ENCODE measurements around the gene ZNF277.

Gene ZNF277

GRCh38 chr7:112263519-112263918 lies 57.0 kb downstream of the ZNF277 start:
- TF ChIP-seq CTCF (IDR thresholded peaks at IDR 0.05; ENCODE audit: low read depth, low read length): no peak
- no peak overlapping the region for H3K4me3 ChIP-seq (ENCODE audit: low read depth, low read length)

GRCh38 chr7:112266141-112266540 lies 59.6 kb downstream of the ZNF277 start:
- no peak overlapping the region for H3K4me3 ChIP-seq (ENCODE audit: low read depth, low read length)
- TF ChIP-seq CTCF (IDR thresholded peaks at IDR 0.05; ENCODE audit: low read depth, low read length): no peak

GRCh38 chr7:112266595-112267270 lies 60.2 kb downstream of the ZNF277 start:
- TF ChIP-seq CTCF (IDR thresholded peaks at IDR 0.05; ENCODE audit: low read depth, low read length): no peak
- no peak overlapping the region for H3K4me3 ChIP-seq (ENCODE audit: low read depth, low read length)

- no peak for TF ChIP-seq CTCF (IDR thresholded peaks at IDR 0.05; ENCODE audit: low read depth, low read length)
- no peak overlapping the region for H3K4me3 ChIP-seq (ENCODE audit: low read depth, low read length)
Observed at GRCh38 chr7:112267944-112268691, 61.6 kb downstream of the ZNF277 start.

GRCh38 chr7:112271162-112271561 lies 64.7 kb downstream of the ZNF277 start:
- no peak overlapping the region for H3K4me3 ChIP-seq (ENCODE audit: low read depth, low read length)
- TF ChIP-seq CTCF (IDR thresholded peaks at IDR 0.05; ENCODE audit: low read depth, low read length): no peak

- H3K4me3 ChIP-seq (ENCODE audit: low read depth, low read length): no peak overlapping the region
- no peak for TF ChIP-seq CTCF (IDR thresholded peaks at IDR 0.05; ENCODE audit: low read depth, low read length)
Observed at GRCh38 chr7:112272921-112273561, 66.5 kb downstream of the ZNF277 start.

- no peak for TF ChIP-seq CTCF (IDR thresholded peaks at IDR 0.05; ENCODE audit: low read depth, low read length)
- H3K4me3 ChIP-seq (ENCODE audit: low read depth, low read length): no peak overlapping the region
Observed at GRCh38 chr7:112279042-112279441, 72.5 kb downstream of the ZNF277 start.

Data from WI38 (cell line).